Osteoblast (primary cell): ENCODE measurements around the gene KASH5. TPM values are rescaled to one million over a fixed set of nuclear protein-coding genes. Genes with fewer than 3 reads are reported as not detected.

ENCODE experiments used
- DNase-seq: peaks from one replicate; pipeline ENCODE4 v3.0.0; 2011; ENCODE audit warnings: low spot score, mixed read lengths; ENCODE audit not compliant: insufficient read length; ENCODE audit errors: missing footprints
- H2AFZ ChIP-seq: 2 replicates; pipeline ENCODE4 v1.6.0; 2011; ENCODE audit warnings: mild to moderate bottlenecking, low read length
- H3K27ac ChIP-seq: 2 replicates; pipeline ENCODE4 v1.5.1; 2011; ENCODE audit warnings: mild to moderate bottlenecking, low read depth, low read length, moderate library complexity
- H3K27me3 ChIP-seq: 2 replicates; pipeline ENCODE4 v1.6.0; 2012; ENCODE audit warnings: mild to moderate bottlenecking, control low read depth, inconsistent platforms, low read length, moderate library complexity; ENCODE audit not compliant: insufficient read depth
- H3K36me3 ChIP-seq: 2 replicates; pipeline ENCODE4 v1.5.1; 2011; ENCODE audit warnings: mild to moderate bottlenecking, low read length, control low read depth, moderate library complexity; ENCODE audit not compliant: insufficient read depth
- H3K4me1 ChIP-seq: 2 replicates; pipeline ENCODE4 v1.5.1; 2011; ENCODE audit warnings: mild to moderate bottlenecking, low read length, control low read depth, moderate library complexity; ENCODE audit not compliant: insufficient read depth
- H3K4me2 ChIP-seq: 2 replicates; pipeline ENCODE4 v1.6.0; 2011; ENCODE audit warnings: mild to moderate bottlenecking, low read length; ENCODE audit not compliant: insufficient read depth
- H3K4me3 ChIP-seq: fragments of 200-600 bp; sonication (generic); 3 replicates; pipeline ENCODE4 v1.5.1; 2012; ENCODE audit warnings: mild to moderate bottlenecking, low read length, inconsistent platforms; ENCODE audit not compliant: insufficient read depth
- H3K79me2 ChIP-seq: 2 replicates; pipeline ENCODE4 v1.6.0; 2012; ENCODE audit warnings: mild to moderate bottlenecking, low read length, control low read depth, inconsistent platforms; ENCODE audit not compliant: insufficient read depth
- H3K9me3 ChIP-seq: 2 replicates; pipeline ENCODE4 v1.5.1; 2011; ENCODE audit warnings: low read depth, low read length, control low read depth
- H4K20me1 ChIP-seq: 2 replicates; pipeline ENCODE4 v1.6.0; 2012; ENCODE audit warnings: mild to moderate bottlenecking, low read length, control low read depth; ENCODE audit not compliant: insufficient read depth
- total RNA-seq: library from RNA; depleted of rRNA; stranded (reverse); fragments of >200 nt; gene quantifications from 2 replicates; pipeline ENCODE4 v1.2.3, GENCODE V29; 2012
- TF ChIP-seq, protein P1 (sequence below): IDR thresholded peaks from 2 replicates; pipeline ENCODE4 v1.5.1; 2011; ENCODE audit warnings: mild to moderate bottlenecking, low read depth, low read length, moderate library complexity; ENCODE audit errors: extremely low read depth

Gene KASH5
- total RNA-seq, 1 donor, result not detected

DNA sequence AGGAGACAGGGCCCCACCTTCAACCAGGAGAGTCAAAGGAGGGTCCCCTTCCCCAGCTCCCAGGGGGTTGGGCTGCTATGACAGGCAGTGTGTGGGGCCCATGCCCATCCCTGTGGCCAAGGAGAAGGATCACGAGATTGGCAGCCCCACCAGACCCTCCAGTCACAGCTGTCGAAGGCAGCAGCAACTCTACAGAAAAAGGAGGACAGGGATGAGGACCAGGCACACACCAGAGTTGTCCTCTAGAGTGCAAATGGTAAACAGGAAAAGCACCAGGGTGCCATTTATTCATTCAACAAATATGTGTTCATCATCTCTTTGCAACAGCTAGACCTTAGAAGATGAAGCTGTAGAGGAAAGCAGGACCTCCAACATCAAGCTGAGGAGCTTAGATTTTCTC is 31.1 kb downstream of the KASH5 start:
- Histone ChIP-seq H3K27me3 (peaks cover 67% of the 10 kb centered on the region), H3K4me2 (no peak overlapping the region)

DNA sequence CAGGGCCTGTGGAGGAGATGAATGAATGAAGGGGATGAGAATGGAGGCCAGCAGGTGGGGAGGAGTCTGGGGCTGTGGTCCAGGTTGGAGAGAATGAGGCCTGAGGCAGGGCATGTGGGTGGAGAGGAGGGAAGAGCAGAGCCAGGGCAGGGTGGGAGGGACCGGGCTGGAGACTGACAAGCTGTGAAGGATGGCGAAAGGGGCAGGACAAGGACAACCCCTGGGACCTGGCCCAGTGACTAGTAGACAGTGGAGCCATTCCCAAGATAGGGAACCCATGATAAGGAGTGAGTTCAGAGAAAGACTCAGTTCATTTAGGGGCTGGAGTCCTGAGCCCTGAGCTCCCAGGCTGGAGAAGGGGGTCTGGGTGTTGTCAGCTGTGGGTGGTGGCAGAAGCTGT is 32.2 kb downstream of the KASH5 start:
- no peaks in the 10 kb centered on the region for H3K9me3 ChIP-seq
- H2AFZ ChIP-seq, result no peak overlapping the region

More for the DNA sequence above, 31.1 kb downstream of the KASH5 start:
- peaks cover 12% of the 10 kb centered on the region for H3K4me1 ChIP-seq
- H3K36me3 ChIP-seq, result no peaks in the 10 kb centered on the region
- DNase-seq, result peak; percentile 56
- H3K27ac ChIP-seq, result no peak overlapping the region
- H3K9me3 ChIP-seq, result no peaks in the 10 kb centered on the region
- H4K20me1 ChIP-seq, result peaks cover 3% of the 10 kb centered on the region
- no peak overlapping the region for H3K4me3 ChIP-seq
- TF ChIP-seq, protein P1, sequence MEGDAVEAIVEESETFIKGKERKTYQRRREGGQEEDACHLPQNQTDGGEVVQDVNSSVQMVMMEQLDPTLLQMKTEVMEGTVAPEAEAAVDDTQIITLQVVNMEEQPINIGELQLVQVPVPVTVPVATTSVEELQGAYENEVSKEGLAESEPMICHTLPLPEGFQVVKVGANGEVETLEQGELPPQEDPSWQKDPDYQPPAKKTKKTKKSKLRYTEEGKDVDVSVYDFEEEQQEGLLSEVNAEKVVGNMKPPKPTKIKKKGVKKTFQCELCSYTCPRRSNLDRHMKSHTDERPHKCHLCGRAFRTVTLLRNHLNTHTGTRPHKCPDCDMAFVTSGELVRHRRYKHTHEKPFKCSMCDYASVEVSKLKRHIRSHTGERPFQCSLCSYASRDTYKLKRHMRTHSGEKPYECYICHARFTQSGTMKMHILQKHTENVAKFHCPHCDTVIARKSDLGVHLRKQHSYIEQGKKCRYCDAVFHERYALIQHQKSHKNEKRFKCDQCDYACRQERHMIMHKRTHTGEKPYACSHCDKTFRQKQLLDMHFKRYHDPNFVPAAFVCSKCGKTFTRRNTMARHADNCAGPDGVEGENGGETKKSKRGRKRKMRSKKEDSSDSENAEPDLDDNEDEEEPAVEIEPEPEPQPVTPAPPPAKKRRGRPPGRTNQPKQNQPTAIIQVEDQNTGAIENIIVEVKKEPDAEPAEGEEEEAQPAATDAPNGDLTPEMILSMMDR, result no peak
- no peak overlapping the region for H2AFZ ChIP-seq
- H3K79me2 ChIP-seq, result no peaks in the 10 kb centered on the region

DNA sequence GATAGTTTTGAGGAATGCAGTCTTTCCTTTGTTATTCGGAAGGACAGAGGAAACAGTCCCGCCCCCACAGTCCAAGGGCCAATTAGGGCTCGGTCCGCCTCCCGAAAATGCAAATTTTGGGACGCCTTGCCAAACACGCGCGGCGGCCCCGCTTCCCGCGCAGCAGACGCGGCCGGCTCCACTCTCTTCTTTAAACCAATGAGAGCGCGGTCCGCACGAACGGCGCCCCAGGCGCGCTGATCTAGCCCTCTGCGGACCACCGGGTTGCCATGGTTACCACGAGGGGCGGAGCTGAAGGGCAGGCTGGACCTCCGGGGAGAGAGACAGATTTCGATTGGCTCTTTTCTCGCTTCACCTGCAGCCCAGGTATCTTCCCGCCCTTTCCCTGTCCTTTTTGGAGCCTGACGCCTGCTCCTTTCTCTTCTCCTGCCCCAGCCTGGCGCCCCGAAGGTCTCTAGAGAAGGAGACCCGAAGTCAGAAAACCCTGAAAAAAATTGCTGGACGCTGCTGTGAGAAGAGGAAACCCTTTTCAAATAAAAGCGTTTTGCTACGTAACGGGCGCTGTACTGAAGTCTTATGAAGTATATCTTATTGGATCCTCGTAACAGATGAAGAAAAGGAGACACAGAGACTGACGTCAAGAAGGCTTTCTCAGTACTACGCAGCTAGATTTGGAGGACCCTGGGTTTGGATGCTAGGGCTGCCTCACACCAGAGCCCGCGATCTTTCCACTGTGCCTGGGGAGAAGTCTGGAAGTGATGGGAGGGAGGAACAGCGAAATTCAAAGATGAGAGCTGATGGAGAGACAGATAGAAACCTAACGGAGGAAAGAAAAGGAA is 33.2 kb downstream of the KASH5 start:
- Histone ChIP-seq H2AFZ (no peak overlapping the region), H3K79me2 (no peaks in the 10 kb centered on the region), H3K4me1 (no peaks in the 10 kb centered on the region), H3K36me3 (no peaks in the 10 kb centered on the region), H3K9me3 (no peaks in the 10 kb centered on the region), H3K27ac (no peak overlapping the region), H4K20me1 (peaks cover 3% of the 10 kb centered on the region), H3K27me3 (peaks cover 87% of the 10 kb centered on the region), H3K4me2 (peak overlapping the region; percentile 39), H3K4me3 (peak overlapping the region; percentile 20)
- TF ChIP-seq, protein P1, result no peak
- DNase-seq, result peak; percentile 97

More for the DNA sequence above, 32.2 kb downstream of the KASH5 start:
- H3K27ac ChIP-seq, result no peak overlapping the region
- peaks cover 76% of the 10 kb centered on the region for H3K27me3 ChIP-seq
- DNase-seq, result peak; percentile 23
- H4K20me1 ChIP-seq, result peaks cover 3% of the 10 kb centered on the region
- TF ChIP-seq, protein P1, result no peak
- peaks cover 5% of the 10 kb centered on the region for H3K4me1 ChIP-seq
- no peak overlapping the region for H3K4me3 ChIP-seq
- no peak overlapping the region for H3K4me2 ChIP-seq
- no peaks in the 10 kb centered on the region for H3K79me2 ChIP-seq
- no peaks in the 10 kb centered on the region for H3K36me3 ChIP-seq

DNA sequence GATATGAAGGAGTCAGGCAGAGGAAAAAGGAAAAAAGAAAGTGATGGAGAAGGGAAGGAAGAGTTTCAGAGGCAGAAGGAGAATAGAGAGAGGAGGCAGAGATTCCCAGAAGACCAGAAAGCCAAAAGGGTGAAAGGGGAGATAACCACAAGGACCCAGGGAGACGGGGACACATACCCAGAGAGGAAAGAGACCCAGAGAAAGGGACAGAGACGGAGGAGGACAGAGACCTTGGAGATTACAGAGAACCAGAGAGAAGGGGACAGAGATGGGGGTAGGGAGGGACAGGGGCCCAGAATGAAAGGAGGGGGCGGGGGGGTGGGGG is 33.8 kb downstream of the KASH5 start:
- H3K27me3 ChIP-seq, result peaks cover 92% of the 10 kb centered on the region
- DNase-seq, result peak; percentile 73

More for the DNA sequence above, 33.8 kb downstream of the KASH5 start:
- H3K36me3 ChIP-seq, result no peaks in the 10 kb centered on the region
- no peak overlapping the region for H3K4me2 ChIP-seq
- peaks cover 3% of the 10 kb centered on the region for H4K20me1 ChIP-seq
- TF ChIP-seq, protein P1, result no peak
- no peaks in the 10 kb centered on the region for H3K79me2 ChIP-seq
- H3K27ac ChIP-seq, result no peak overlapping the region
- H3K4me3 ChIP-seq, result no peak overlapping the region
- H2AFZ ChIP-seq, result no peak overlapping the region
- no peaks in the 10 kb centered on the region for H3K4me1 ChIP-seq
- no peaks in the 10 kb centered on the region for H3K9me3 ChIP-seq
